Central memory CD8-positive, alpha-beta T cell (primary cell): Measurements from ENCODE around the gene OR2M2.

Source experiments
- ATAC-seq: fragments of 150-1000 bp; cut with Tn5 transposase; replicated peaks from 2 replicates; pipeline ENCODE4 v1.10.0; 2022; ENCODE audit warnings: mild to moderate bottlenecking, moderate FRiP score, moderate number of reproducible peaks; ENCODE audit not compliant: poor library complexity, severe bottlenecking; ENCODE audit errors: extremely low read depth
- DNase-seq, 2 donors: peaks; one replicate each; pipeline ENCODE4 v3.0.0; 2021; ENCODE audit warnings: low spot score in 2 of 2
- H3K27ac Mint-ChIP-seq: one replicate; pipeline ENCODE4 v1.8.0; 2022; ENCODE audit warnings: low read depth, mild to moderate bottlenecking, moderate library complexity, mixed read lengths
- H3K27me3 Mint-ChIP-seq: one replicate; pipeline ENCODE4 v1.8.0; 2022; ENCODE audit warnings: mixed read lengths
- H3K36me3 Mint-ChIP-seq: one replicate; pipeline ENCODE4 v1.8.0; 2022; ENCODE audit warnings: mild to moderate bottlenecking, moderate library complexity, mixed read lengths; ENCODE audit not compliant: insufficient read depth
- H3K4me1 Mint-ChIP-seq: one replicate; pipeline ENCODE4 v1.8.0; 2022; ENCODE audit warnings: mixed read lengths
- H3K4me3 Mint-ChIP-seq: one replicate; pipeline ENCODE4 v1.8.0; 2022; ENCODE audit warnings: mild to moderate bottlenecking, moderate library complexity, mixed read lengths
- H3K9me3 Mint-ChIP-seq: one replicate; pipeline ENCODE4 v1.8.0; 2022; ENCODE audit warnings: mixed read lengths

OR2M2 gene

GRCh38 chr1:248187363-248187762 is 12.7 kb downstream of the OR2M2 start:
- no peak overlapping the region for H3K4me3 Mint-ChIP-seq
- no peaks in the 10 kb centered on the region for H3K36me3 Mint-ChIP-seq
- no peak for ATAC-seq
- no peaks in the 10 kb centered on the region for H3K27me3 Mint-ChIP-seq
- no peak for DNase-seq
- H3K9me3 Mint-ChIP-seq: peaks cover 20% of the 10 kb centered on the region
- H3K4me1 Mint-ChIP-seq: no peaks in the 10 kb centered on the region
- no peak overlapping the region for H3K27ac Mint-ChIP-seq

- no peaks in the 10 kb centered on the region for H3K27me3 Mint-ChIP-seq
- no peak for ATAC-seq
- H3K9me3 Mint-ChIP-seq: peaks cover 20% of the 10 kb centered on the region
These were observed 14.4 kb downstream of the OR2M2 start for GRCh38 chr1:248189026-248189425.

GRCh38 chr1:248194117-248194516 is 19.5 kb downstream of the OR2M2 start:
- Mint-ChIP-seq H3K27me3 (no peaks in the 10 kb centered on the region), H3K36me3 (no peaks in the 10 kb centered on the region), H3K27ac (no peak overlapping the region), H3K9me3 (peaks cover 11% of the 10 kb centered on the region), H3K4me3 (no peak overlapping the region), H3K4me1 (no peaks in the 10 kb centered on the region)
- DNase-seq (no peak), ATAC-seq (no peak)

More at GRCh38 chr1:248189026-248189425, 14.4 kb downstream of the OR2M2 start:
- no peak for DNase-seq
- Mint-ChIP-seq H3K4me1 (no peaks in the 10 kb centered on the region), H3K36me3 (no peaks in the 10 kb centered on the region), H3K27ac (no peak overlapping the region), H3K4me3 (no peak overlapping the region)

GRCh38 chr1:248196965-248197364 is 22.3 kb downstream of the OR2M2 start, which contains the start of gene OR2M3:
Gene OR2M3, plus strand, starts transcription at chr1:248197265. Its CDS starts 5,803 bp downstream, at chr1:248203068.
- no peak for ATAC-seq

GRCh38 chr1:248215880-248216279 is 41.3 kb downstream of the OR2M2 start:
- Mint-ChIP-seq H3K4me3 (no peak overlapping the region), H3K36me3 (no peaks in the 10 kb centered on the region), H3K4me1 (no peaks in the 10 kb centered on the region), H3K27me3 (no peaks in the 10 kb centered on the region), H3K9me3 (peaks cover 21% of the 10 kb centered on the region), H3K27ac (no peak overlapping the region)
- no peak for ATAC-seq
- no peak for DNase-seq

More at GRCh38 chr1:248196965-248197364, 22.3 kb downstream of the OR2M2 start, which contains the start of gene OR2M3:
- no peak within 1 kb of the TSS for H3K4me3 Mint-ChIP-seq
- peaks cover 2% of the 10 kb centered on the region for H3K9me3 Mint-ChIP-seq
- DNase-seq: no peak
- no peak within 1 kb of the TSS for H3K27ac Mint-ChIP-seq
- H3K27me3 Mint-ChIP-seq: no peaks in the 10 kb centered on the region
- no peaks in the 10 kb centered on the region for H3K4me1 Mint-ChIP-seq
- H3K36me3 Mint-ChIP-seq: no peaks in the 10 kb centered on the region

GRCh38 chr1:248225537-248225936 is 50.9 kb downstream of the OR2M2 start:
- no peak for DNase-seq
- H3K36me3 Mint-ChIP-seq: peaks cover 3% of the 10 kb centered on the region
- no peaks in the 10 kb centered on the region for H3K4me1 Mint-ChIP-seq
- H3K4me3 Mint-ChIP-seq: no peak overlapping the region
- H3K27ac Mint-ChIP-seq: no peak overlapping the region
- ATAC-seq: no peak
- peaks cover 12% of the 10 kb centered on the region for H3K9me3 Mint-ChIP-seq
- H3K27me3 Mint-ChIP-seq: no peaks in the 10 kb centered on the region

GRCh38 chr1:248229360-248229908 is 54.8 kb downstream of the OR2M2 start:
- H3K27me3 Mint-ChIP-seq: no peaks in the 10 kb centered on the region
- peaks cover 3% of the 10 kb centered on the region for H3K36me3 Mint-ChIP-seq
- H3K4me3 Mint-ChIP-seq: no peak overlapping the region
- H3K4me1 Mint-ChIP-seq: no peaks in the 10 kb centered on the region
- ATAC-seq (no peak), DNase-seq (no peak)
- H3K27ac Mint-ChIP-seq: no peak overlapping the region
- peaks cover 12% of the 10 kb centered on the region for H3K9me3 Mint-ChIP-seq
